Uterus (tissue), 4 donors: ENCODE results near the gene TSC2. TPM values are rescaled to one million over a fixed set of nuclear protein-coding genes. Genes with fewer than 3 reads are reported as not detected.

Experiments used
- DNase-seq, 2 donors: peaks; one replicate each; pipeline ENCODE4 v3.0.0-alpha.2; 2019 to 2020
- H3K27ac ChIP-seq, 2 donors: fragments of 200-600 bp; sonication (generic); 1 replicate in 1 of 2; 2 replicates in 1 of 2; pipeline ENCODE4 v1.5.1; 2016 to 2018
- H3K27me3 ChIP-seq, 2 donors: fragments of 200-600 bp; sonication (generic); one replicate each; pipeline ENCODE4 v1.5.1; 2018 to 2019; ENCODE audit warnings: control low read depth in 1 of 2
- H3K36me3 ChIP-seq, 2 donors: fragments of 200-600 bp; sonication (generic); one replicate each; pipeline ENCODE4 v1.5.1; 2019; ENCODE audit warnings: control low read depth in 1 of 2
- H3K4me1 ChIP-seq, 2 donors: fragments of 200-600 bp; sonication (generic); one replicate each; pipeline ENCODE4 v1.5.1; 2018 to 2019; ENCODE audit warnings: control low read depth in 1 of 2
- H3K4me3 ChIP-seq, 2 donors: fragments of 200-600 bp; sonication (generic); 1 replicate in 1 of 2; 2 replicates in 1 of 2; pipeline ENCODE4 v1.5.1; 2018 to 2019; ENCODE audit warnings: mild to moderate bottlenecking in 1 of 2
- H3K9me3 ChIP-seq, 2 donors: fragments of 200-600 bp; sonication (generic); one replicate each; pipeline ENCODE4 v1.5.1; 2019; ENCODE audit warnings: control low read depth in 1 of 2
- CTCF ChIP-seq, 4 experiments: fragments of 200-600 bp in 2 of 4; fragments of 450-650 bp in 2 of 4; sonication (generic) in 2 of 4; IDR thresholded peaks; one replicate each; pipeline ENCODE4 v1.5.1; 2016 to 2019; ENCODE audit warnings: antibody characterized with exemption in 4 of 4, mild to moderate bottlenecking in 2 of 4, moderate library complexity in 1 of 4
- POLR2A ChIP-seq, 2 donors: fragments of 450-650 bp; IDR thresholded peaks; one replicate each; pipeline ENCODE4 v1.6.1; 2016; ENCODE audit warnings: antibody characterized with exemption in 2 of 2, mild to moderate bottlenecking in 1 of 2, moderate library complexity in 1 of 2
- intact Hi-C: fragments of 100-400 bp; cut with DNase I; formaldehyde crosslinking; loops from one replicate; pipeline ENCODE4 v1.15.1; 2023; ENCODE audit warnings: low total_unique reads
- total RNA-seq, 4 donors: library from RNA; depleted of rRNA in 3 of 4; stranded (reverse); fragments of >200 nt in 3 of 4; gene quantifications; one replicate each; pipeline versions ENCODE4 v1.1.0 to v1.2.4, GENCODE V29; 2014 to 2023
- donor health status: DM: yes; HTN: yes; CAD: no.

Gene TSC2
- total RNA-seq, 4 donors from 2014 or later, result 53.8 to 347 (median 131) TPM

- Histone ChIP-seq H3K4me1 (peaks cover 0 to 6% of the 10 kb centered on the region in 2 donors), H3K27me3 (no peaks in the 10 kb centered on the region), H3K36me3 (no peaks in the 10 kb centered on the region), H3K27ac (peak overlapping the region; percentile 80 to 83), H3K9me3 (no peaks in the 10 kb centered on the region), H3K4me3 (no peak overlapping the region)
- DNase-seq, result no peak
- intact Hi-C loops, result no loop called here
- no peak for TF ChIP-seq POLR2A (IDR thresholded peaks at IDR 0.05)
- TF ChIP-seq CTCF (IDR thresholded peaks at IDR 0.05), result no peak
These were observed 18.4 kb upstream of the TSC2 start for GRCh38 chr16:2029350-2029749.

GRCh38 chr16:2030036-2030435, 17.7 kb upstream of the TSC2 start:
- no peaks in the 10 kb centered on the region for H3K36me3 ChIP-seq
- no peaks in the 10 kb centered on the region for H3K9me3 ChIP-seq
- DNase-seq, result no peak
- H3K4me3 ChIP-seq, result no peak overlapping the region
- TF ChIP-seq POLR2A (IDR thresholded peaks at IDR 0.05) (no peak), CTCF (IDR thresholded peaks at IDR 0.05) (no peak)
- peaks cover 0 to 10% of the 10 kb centered on the region in 2 donors for H3K4me1 ChIP-seq
- intact Hi-C loops, result no loop called here
- peak overlapping the region; percentile 80 to 83 for H3K27ac ChIP-seq
- H3K27me3 ChIP-seq, result no peaks in the 10 kb centered on the region

- TF ChIP-seq POLR2A (IDR thresholded peaks at IDR 0.05) (no peak), CTCF (IDR thresholded peaks at IDR 0.05) (no peak)
These were observed 16.7 kb upstream of the TSC2 start for GRCh38 chr16:2031081-2031577.

GRCh38 chr16:2032285-2033056, 15.3 kb upstream of the TSC2 start:
- TF ChIP-seq CTCF (IDR thresholded peaks at IDR 0.05) (no peak), POLR2A (IDR thresholded peaks at IDR 0.05) (no peak)
- H3K27me3 ChIP-seq, result no peaks in the 10 kb centered on the region
- H3K9me3 ChIP-seq, result no peaks in the 10 kb centered on the region
- H3K36me3 ChIP-seq, result no peaks in the 10 kb centered on the region
- peak overlapping the region; percentile 80 to 83 for H3K27ac ChIP-seq
- peak overlapping the region in 1 of 2 donors; percentile 14 for H3K4me3 ChIP-seq
- intact Hi-C loops, result no loop called here
- peak in 1 of 2 donors; percentile 41 for DNase-seq
- peaks cover 0 to 29% of the 10 kb centered on the region in 2 donors for H3K4me1 ChIP-seq

More at GRCh38 chr16:2031081-2031577, 16.7 kb upstream of the TSC2 start:
- Histone ChIP-seq H3K27ac (peak overlapping the region; percentile 80 to 83), H3K27me3 (no peaks in the 10 kb centered on the region), H3K36me3 (no peaks in the 10 kb centered on the region), H3K4me1 (peaks cover 0 to 20% of the 10 kb centered on the region in 2 donors), H3K9me3 (no peaks in the 10 kb centered on the region), H3K4me3 (no peak overlapping the region)
- intact Hi-C loops, result no loop called here
- no peak for DNase-seq
